ENCODE results near the gene RNF215.

The RNF215 gene

DNA sequence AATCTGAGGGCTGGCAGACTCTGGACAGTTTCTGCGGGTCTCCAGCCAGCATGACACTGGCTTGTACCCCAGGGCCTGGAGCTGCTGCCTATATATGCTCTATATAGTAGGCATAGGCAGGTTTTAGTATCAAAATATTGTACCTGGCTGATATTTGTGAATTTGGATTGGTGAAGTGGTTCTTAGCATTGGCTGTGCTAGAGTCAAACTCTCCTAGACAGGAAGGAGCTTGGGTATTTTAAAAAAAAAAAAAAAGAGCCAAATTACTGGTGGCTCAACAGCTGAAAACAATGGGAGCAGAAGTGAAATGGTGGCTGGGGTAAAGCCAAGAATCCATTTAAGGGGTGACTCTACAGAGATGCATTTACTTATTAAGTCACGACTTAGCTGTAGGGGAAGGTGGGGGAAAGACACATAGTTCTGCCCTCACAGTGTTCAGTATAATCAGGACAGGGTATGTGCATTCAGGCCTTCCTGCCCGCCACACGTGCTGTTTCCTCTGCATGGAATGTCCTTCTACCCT is 27.4 kb upstream of the RNF215 start:
- POLR2A ChIA-PET (ENCODE audit: low non-redundant PET), result interaction anchor here (0.6 kb wide), 1 partner anchor 17 kb away, joined by 3 read pairs; no protein-coding TSS in a partner anchor
- peak overlapping the region; percentile 42 for H3K27ac ChIP-seq
- DNase-seq (ENCODE audit: low spot score), result no peak
- TF ChIP-seq, protein P1, sequence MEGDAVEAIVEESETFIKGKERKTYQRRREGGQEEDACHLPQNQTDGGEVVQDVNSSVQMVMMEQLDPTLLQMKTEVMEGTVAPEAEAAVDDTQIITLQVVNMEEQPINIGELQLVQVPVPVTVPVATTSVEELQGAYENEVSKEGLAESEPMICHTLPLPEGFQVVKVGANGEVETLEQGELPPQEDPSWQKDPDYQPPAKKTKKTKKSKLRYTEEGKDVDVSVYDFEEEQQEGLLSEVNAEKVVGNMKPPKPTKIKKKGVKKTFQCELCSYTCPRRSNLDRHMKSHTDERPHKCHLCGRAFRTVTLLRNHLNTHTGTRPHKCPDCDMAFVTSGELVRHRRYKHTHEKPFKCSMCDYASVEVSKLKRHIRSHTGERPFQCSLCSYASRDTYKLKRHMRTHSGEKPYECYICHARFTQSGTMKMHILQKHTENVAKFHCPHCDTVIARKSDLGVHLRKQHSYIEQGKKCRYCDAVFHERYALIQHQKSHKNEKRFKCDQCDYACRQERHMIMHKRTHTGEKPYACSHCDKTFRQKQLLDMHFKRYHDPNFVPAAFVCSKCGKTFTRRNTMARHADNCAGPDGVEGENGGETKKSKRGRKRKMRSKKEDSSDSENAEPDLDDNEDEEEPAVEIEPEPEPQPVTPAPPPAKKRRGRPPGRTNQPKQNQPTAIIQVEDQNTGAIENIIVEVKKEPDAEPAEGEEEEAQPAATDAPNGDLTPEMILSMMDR (conservative IDR thresholded peaks at IDR 0.05; ENCODE audit: low read depth), result no peak
- CTCF ChIA-PET, result no interaction called here

DNA sequence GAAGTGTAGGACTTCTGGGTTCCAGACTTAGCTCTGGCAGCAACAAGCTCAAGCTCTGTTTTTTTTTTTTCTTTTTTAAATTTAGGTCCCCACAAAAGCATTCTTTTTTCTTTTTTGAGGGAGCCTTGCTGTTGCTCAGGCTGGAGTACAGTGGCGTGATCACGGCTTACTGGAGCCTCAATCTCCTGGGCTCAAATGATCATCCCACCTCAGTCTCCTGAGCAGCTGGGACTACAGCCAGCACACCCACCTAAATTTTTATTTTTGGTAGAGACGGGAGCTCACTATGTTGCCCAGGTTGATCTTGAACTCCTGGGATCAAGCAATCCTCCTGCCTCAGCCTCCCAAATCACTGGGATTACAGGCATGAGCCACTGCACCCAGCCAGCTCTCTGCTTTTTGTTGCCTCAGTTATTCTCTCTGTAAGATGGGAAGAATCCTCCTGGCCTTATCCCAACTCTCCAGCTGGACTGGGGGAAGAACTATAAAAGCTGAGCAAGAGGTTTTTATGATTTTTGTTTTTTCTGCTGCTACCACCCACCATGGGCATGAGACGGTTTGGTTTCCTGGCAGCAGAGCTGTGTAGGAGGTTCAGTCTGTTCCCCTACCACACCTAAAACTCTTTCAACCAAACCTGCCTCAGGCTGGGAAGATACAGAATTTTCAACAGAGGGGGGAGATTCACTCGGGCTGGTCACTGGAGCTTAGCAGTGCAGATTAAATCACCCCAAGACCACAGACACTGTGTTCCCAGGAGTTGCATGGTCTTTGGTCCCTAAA is 26.7 kb upstream of the RNF215 start:
- DNase-seq (ENCODE audit: low spot score), result no peak
- ChIA-PET POLR2A (ENCODE audit: low non-redundant PET) (no interaction called here), CTCF (no interaction called here)
- TF ChIP-seq, protein P1 (conservative IDR thresholded peaks at IDR 0.05; ENCODE audit: low read depth), result no peak
- H3K27ac ChIP-seq, result peak overlapping the region; percentile 42

DNA sequence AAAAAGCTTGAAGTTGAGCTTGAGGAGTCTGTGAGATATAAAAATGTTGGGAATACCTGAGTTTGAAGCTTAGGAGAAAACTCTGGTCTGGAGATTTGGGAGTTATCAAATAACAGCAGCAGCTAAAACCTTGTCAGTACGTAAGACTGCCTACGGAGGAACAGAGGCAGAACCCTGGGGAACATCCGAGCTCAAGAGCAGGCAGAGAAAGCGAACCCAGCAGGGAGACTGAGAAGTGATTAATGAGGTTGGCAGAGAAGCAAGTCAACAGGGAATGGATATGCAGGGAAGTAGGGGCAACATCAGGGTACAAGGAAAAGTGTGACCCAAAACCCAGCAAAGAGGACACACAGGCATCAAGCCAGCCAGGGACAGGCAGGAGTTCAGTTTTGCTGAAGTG is 25.8 kb upstream of the RNF215 start:
- ChIA-PET CTCF (interaction anchor here (0.7 kb wide), 1 partner anchor 25 kb away, joined by 5 read pairs; no protein-coding TSS in a partner anchor), POLR2A (ENCODE audit: low non-redundant PET) (interaction anchor here (1.2 kb wide), 1 partner anchor 10 kb away, joined by 3 read pairs; no protein-coding TSS in a partner anchor)
- no peak overlapping the region; the same call in 1 of the 2 replicates for H3K27ac ChIP-seq
- TF ChIP-seq, protein P1 (conservative IDR thresholded peaks at IDR 0.05; ENCODE audit: low read depth), result no peak
- DNase-seq (ENCODE audit: low spot score), result no peak

DNA sequence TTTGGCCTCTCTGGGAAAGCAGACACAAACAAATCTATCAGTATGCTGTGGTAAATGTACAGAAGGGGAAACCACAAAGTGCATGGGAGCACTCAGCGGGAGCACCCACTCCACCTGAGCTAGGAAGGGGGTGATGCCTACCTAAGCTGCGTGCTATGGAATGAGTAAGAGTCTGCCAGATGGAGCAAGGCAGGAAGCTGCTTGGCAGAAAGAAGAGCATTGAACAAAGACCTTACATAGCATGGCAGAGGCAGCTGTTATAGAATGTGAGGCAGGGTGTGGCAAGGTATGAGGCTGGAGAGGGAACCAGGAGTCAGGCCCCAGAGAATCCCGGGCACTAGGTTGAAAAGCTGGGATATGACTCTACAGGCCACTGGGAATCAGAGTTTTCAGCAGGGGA is 24.6 kb upstream of the RNF215 start:
- DNase-seq (ENCODE audit: low spot score), result peak; percentile 30
- TF ChIP-seq, protein P1 (conservative IDR thresholded peaks at IDR 0.05; ENCODE audit: low read depth), result no peak
- peak overlapping the region; percentile 70 for H3K27ac ChIP-seq
- ChIA-PET POLR2A (ENCODE audit: low non-redundant PET) (no interaction called here), CTCF (interaction anchor here (1.1 kb wide), 1 partner anchor 9 kb away, joined by 3 read pairs; no protein-coding TSS in a partner anchor)

DNA sequence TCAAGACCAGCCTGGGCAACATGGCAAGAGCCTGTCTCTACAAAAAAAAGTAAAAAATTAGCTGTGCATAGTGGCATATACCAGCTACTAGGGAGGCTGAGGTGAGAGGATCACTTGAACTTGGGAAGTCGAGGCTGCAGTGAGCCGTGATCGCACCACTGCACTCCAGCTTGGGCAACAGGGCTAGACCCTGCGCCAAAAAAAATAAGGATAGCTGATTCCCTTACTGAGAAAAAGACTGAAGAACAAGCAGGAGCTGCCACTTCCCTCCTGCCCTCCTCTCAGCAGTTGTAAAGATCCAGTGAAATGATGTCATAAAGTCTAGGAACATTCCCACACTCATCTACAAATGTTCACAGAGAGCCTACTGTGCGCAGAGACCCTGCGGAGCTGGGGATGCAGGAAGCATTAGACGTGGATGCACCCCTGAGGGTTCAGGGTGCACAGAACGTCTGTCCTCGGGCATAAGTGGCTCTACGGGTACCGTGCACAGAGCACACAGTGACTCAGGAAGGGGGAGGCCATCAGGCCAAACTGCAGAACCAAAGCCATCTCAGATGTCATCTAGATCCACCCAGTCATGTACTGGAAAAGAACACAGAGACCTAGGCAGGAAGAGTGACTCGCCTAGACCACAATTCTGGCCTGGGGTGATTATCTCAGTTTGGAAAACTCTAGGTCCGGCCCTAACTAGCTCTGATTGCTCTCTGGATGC is 21.3 kb upstream of the RNF215 start:
- CTCF ChIA-PET, result no interaction called here
- POLR2A ChIA-PET (ENCODE audit: low non-redundant PET), result no interaction called here
- no peak for DNase-seq (ENCODE audit: low spot score)
- TF ChIP-seq, protein P1 (conservative IDR thresholded peaks at IDR 0.05; ENCODE audit: low read depth), result no peak
- H3K27ac ChIP-seq, result peak overlapping the region; percentile 70

DNA sequence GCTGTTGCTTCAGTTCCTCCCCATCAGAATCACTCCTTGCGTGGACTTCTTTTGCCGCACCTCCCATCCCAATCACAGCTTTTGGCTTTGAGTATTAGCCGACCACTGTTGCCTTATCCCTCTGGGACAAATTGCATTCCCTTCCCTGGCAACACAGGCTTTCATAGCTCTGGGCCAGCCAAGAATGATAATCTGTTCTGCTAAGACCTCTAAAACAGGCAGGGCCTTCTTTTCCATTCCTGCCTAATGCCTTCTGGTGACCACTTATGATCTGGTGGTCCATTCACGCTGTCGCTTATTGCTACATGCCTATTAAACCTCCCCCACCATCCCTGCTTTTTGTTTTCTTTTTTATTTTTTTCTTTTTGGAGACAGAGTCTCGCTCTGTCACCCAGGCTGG is 19.2 kb upstream of the RNF215 start:
- TF ChIP-seq, protein P1 (conservative IDR thresholded peaks at IDR 0.05; ENCODE audit: low read depth), result no peak
- no peak for DNase-seq (ENCODE audit: low spot score)
- POLR2A ChIA-PET (ENCODE audit: low non-redundant PET), result no interaction called here
- CTCF ChIA-PET, result no interaction called here
- H3K27ac ChIP-seq, result no peak overlapping the region

Measured in RWPE1 (cell line).